K562 treated with DMSO at 1 percent for 4 hours (cell line): ENCODE measurements around the gene UTP25. TPM values are rescaled to one million over a fixed set of nuclear protein-coding genes. Genes with fewer than 3 reads are reported as not detected.

Experiments
- total RNA-seq: library from RNA; unstranded; fragments of 300-600 nt; gene quantifications from 2 replicates; pipeline ENCODE4 v1.2.3, GENCODE V29; 2022; ENCODE audit not compliant: insufficient read depth

UTP25 gene, protein sequence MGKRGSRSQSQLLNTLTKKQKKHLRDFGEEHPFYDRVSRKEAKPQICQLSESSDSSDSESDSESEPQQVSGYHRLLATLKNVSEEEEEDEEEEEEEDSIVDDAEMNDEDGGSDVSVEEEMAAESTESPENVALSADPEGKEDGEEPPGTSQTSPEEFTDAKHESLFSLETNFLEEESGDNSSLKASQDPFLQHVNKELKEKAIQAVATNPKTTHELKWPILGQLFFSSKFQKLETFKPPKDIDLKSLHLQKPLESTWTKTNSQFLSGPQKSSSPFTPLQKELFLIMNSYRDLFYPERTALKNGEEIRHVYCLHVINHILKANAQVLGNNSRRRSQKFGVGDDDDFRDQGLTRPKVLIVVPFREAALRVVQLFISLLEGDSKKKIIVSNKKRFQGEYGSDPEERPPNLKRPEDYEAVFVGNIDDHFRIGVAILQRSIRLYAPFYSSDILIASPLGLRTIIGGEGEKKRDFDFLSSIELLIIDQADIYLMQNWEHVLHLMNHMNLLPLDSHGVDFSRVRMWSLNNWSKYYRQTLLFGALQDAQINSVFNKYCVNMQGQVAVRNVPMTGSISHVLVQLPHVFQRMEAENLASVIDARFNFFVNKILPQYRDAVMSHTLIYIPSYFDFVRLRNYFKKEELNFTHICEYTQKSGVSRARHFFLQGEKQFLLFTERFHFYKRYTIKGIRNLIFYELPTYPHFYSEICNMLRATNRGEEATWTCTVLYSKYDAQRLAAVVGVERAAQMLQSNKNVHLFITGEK
- 1.9 and 2.6 TPM in 2 replicates for total RNA-seq

GRCh38 chr1:209827384-209828262 is at the start of gene UTP25:
TSS of gene UTP25 (plus strand) at chr1:209827972. CDS start at chr1:209828064, 92 bp downstream.

DNA sequence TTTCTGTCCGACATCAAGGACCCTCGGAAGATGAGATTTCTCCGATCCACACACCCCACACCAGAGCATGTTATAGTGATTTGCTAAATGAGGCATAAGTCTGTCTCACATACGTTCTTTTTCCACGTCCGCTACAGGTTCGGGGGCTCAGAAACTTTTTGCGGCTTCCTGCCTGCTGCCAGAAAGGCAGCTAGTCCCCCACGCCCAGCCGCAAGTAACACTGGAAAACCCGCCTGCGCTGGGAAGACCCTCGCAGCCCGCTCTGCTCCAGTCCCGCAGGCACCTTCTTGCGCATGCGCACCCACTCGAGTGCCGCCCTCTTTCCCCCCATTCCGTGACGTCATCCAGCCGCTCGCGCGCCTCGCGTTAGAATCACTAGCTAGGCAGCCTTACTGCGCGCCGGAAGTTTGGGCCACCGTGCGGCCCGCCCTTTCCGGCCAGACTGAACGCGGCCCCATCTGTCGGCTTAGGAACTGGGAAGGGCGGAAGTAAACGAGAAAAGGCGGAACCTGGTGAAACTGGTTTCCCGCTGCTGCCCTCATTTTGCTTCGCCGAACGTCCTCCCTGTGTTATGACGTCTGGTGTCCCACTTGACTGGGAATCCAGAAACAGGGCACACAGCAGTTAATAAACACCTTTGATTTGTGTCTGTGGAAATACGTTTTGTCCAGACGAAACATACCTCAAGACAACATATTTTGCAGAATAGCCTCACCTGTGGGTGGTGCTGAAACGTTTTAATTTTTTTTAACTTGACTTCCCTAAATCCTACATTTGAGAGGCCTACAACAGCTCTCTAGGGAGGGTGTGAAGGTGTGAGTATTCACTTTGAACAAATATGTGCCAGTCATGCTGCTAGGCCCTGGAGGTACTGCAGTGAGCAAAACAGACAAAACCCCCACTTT is 43.3 kb upstream of the UTP25 start, which contains the start of gene C1orf74:
Gene C1orf74, minus strand, starts transcription at position 295 of the 905 bp plus-strand sequence. CDS start 925 bp downstream, outside the sequence.

GRCh38 chr1:209805875-209806760 is 21.7 kb upstream of the UTP25 start, which contains the start of gene IRF6:
TSS of gene IRF6 (minus strand) at chr1:209806142. CDS start at chr1:209801413, 4,729 bp downstream.

Other genes with a start within 250 kb of the UTP25 start
- not detected in 2 replicates for gene CAMK1G, start 244.3 kb upstream of the UTP25 start, total RNA-seq
- gene LAMB3, start 175.5 kb upstream of the UTP25 start, total RNA-seq: 6.2 and 8.7 TPM in 2 replicates
- gene G0S2, start 152.6 kb upstream of the UTP25 start, total RNA-seq: 158 and 209 TPM in 2 replicates
- gene HSD11B1, start 123.1 kb upstream of the UTP25 start, total RNA-seq: 0.50 and 1.0 TPM in 2 replicates
- gene TRAF3IP3, start 71.9 kb upstream of the UTP25 start, total RNA-seq: 0.46 TPM in 1 of 2 replicates, not detected in the other
- gene C1orf74, start 43.4 kb upstream of the UTP25 start, total RNA-seq: 1.1 and 1.8 TPM in 2 replicates
- 0.73 TPM in 1 of 2 replicates, not detected in the other for gene IRF6, start 21.8 kb upstream of the UTP25 start, total RNA-seq
- not detected in 2 replicates for gene SYT14, start 110.2 kb downstream of the UTP25 start, total RNA-seq